Pancreas (tissue), 10 donors: ENCODE results near the gene UTS2. TPM values are rescaled to one million over a fixed set of nuclear protein-coding genes. Genes with fewer than 3 reads are reported as not detected.

ENCODE experiments used
- ATAC-seq, 4 donors: fragments of 200-7000 bp; cut with Tn5 transposase; one replicate each; pipeline versions ENCODE4 v1.8.0 to v1.9.1; 2020; ENCODE audit warnings: mild to moderate bottlenecking in 4 of 4, moderate library complexity in 4 of 4
- DNase-seq, 6 donors: peaks; one replicate each; pipeline ENCODE4 v3.0.0-alpha.2; 2020
- FAIRE-seq: peaks from 2 replicates; lab custom pipeline; 2012; peaks lifted over from hg19 to GRCh38; lab: Jason Lieb, UNC
- H3K27ac ChIP-seq, 4 donors: fragments of 200-600 bp; sonication (generic); 1 replicate in 3 of 4; 2 replicates in 1 of 4; pipeline versions ENCODE4 v1.5.0 to v1.8.0; 2020
- H3K27me3 ChIP-seq, 4 donors: fragments of 200-600 bp; one replicate each; pipeline ENCODE4 v1.8.0; 2021
- H3K36me3 ChIP-seq, 3 donors: fragments of 200-600 bp; sonication (generic) in 1 of 3; one replicate each; pipeline versions ENCODE4 v1.5.0 to v1.8.0; 2020 to 2021
- H3K4me1 ChIP-seq, 3 donors: fragments of 200-600 bp; one replicate each; pipeline ENCODE4 v1.8.0; 2021
- H3K4me3 ChIP-seq, 4 donors: fragments of 200-600 bp; sonication (generic) in 2 of 4; one replicate each; pipeline versions ENCODE4 v1.5.0 to v1.8.0; 2020 to 2021
- H3K9me3 ChIP-seq, 4 donors: fragments of 200-600 bp; one replicate each; pipeline ENCODE4 v1.8.0; 2021
- CTCF ChIP-seq, 4 donors: fragments of 200-600 bp; sonication (generic) in 3 of 4; IDR thresholded peaks; one replicate each; pipeline versions ENCODE4 v1.5.0 to v1.8.0; 2021; ENCODE audit warnings: antibody characterized with exemption in 4 of 4
- WGBS, 2 donors: extraction: QIAGEN DNeasy Blood & Tissue Kit; methylation state at CpG; one replicate each; pipeline ENCODE4 v1.1.7; 2013; 5-methylcytosine and 5-hydroxymethylcytosine counted together
- intact Hi-C, 3 donors: fragments of 100-400 bp; cut with DNase I; formaldehyde crosslinking; loops; one replicate each; pipeline versions ENCODE4 v1.11.1 to v1.14.2; 2022
- polyA plus RNA-seq, 2 donors: library from polyadenylated mRNA; stranded (reverse); fragments of 200-250 nt; gene quantifications; one replicate each; pipeline ENCODE4 v1.2.3, GENCODE V29; 2013
- total RNA-seq, 6 donors: library from RNA; stranded (reverse); fragmentation: NEBNext Ultra II Directional in 4 of 6; extraction: Animal tissue kit (Norgen Biotek cat#: 25700) in 4 of 6; gene quantifications; one replicate each; pipeline versions ENCODE4 v1.2.1 to v1.2.4, GENCODE V29; 2021 to 2023
- donor health status: healthy with polysubstance abuse.
- donor health status: DM: no; HTN: no; CAD: no; lungs with moderate emphysema.
- donor health status: DM: no; HTN: no; CAD: no.
- donor health status: control.
- donor health status: control.
- donor health status: Bipolar disorder and iron deficiency.
- donor health status: DM: yes; HTN: yes; CAD: no.
- donor health status: DM: no; HTN: no; CAD: no.
- donor health status: DM: no; HTN: no; CAD: no.
- donor health status: DM: yes; HTN: yes; CAD: no.

Gene UTS2
- total RNA-seq (not detected), polyA plus RNA-seq (under 1 TPM in 1 of 2 donors, not detected in 1; 0.09 TPM)

- no peak within 1 kb of the TSS for H3K4me3 ChIP-seq
- H3K9me3 ChIP-seq = no peaks in the 10 kb centered on the region
- DNase-seq = no peak
- 75% methylated on average over 10 of the region's 10 CpGs for WGBS, 2 donors
- H3K4me1 ChIP-seq = no peaks in the 10 kb centered on the region
- no peak for FAIRE-seq
- H3K36me3 ChIP-seq = no peaks in the 10 kb centered on the region
- intact Hi-C loops = no loop called here
- H3K27ac ChIP-seq = no peak within 1 kb of the TSS
- H3K27me3 ChIP-seq = no peaks in the 10 kb centered on the region
- no peak for ATAC-seq
- no peak for TF ChIP-seq CTCF (IDR thresholded peaks at IDR 0.05)
Measured at GRCh38 chr1:7852804-7853683, at the start of gene UTS2. UTS2 (minus strand) TSS chr1:7853065; CDS start chr1:7853003, 62 bp downstream.

GRCh38 chr1:7899741-7900140 is 46.9 kb upstream of the UTS2 start:
- Histone ChIP-seq H3K4me1 (no peaks in the 10 kb centered on the region), H3K27me3 (no peaks in the 10 kb centered on the region), H3K9me3 (no peaks in the 10 kb centered on the region), H3K36me3 (no peaks in the 10 kb centered on the region), H3K27ac (no peak overlapping the region), H3K4me3 (no peak overlapping the region)
- ATAC-seq = no peak
- no peak for DNase-seq
- TF ChIP-seq CTCF (IDR thresholded peaks at IDR 0.05) = no peak
- intact Hi-C loops = no loop called here
- WGBS, 2 donors = 78 to 83% methylated on average over 4 of the region's 4 CpGs
- FAIRE-seq = no peak

GRCh38 chr1:7898962-7899361 is 46.1 kb upstream of the UTS2 start:
- intact Hi-C loops = no loop called here
- Histone ChIP-seq H3K4me1 (no peaks in the 10 kb centered on the region), H3K27me3 (no peaks in the 10 kb centered on the region), H3K27ac (no peak overlapping the region), H3K9me3 (no peaks in the 10 kb centered on the region), H3K4me3 (no peak overlapping the region), H3K36me3 (no peaks in the 10 kb centered on the region)
- 81 to 87% methylated on average over 5 of the region's 5 CpGs for WGBS, 2 donors
- FAIRE-seq (no peak), DNase-seq (no peak), ATAC-seq (no peak)
- TF ChIP-seq CTCF (IDR thresholded peaks at IDR 0.05) = no peak

GRCh38 chr1:7896994-7897393 is 44.1 kb upstream of the UTS2 start:
- intact Hi-C loops = no loop called here
- no peak for TF ChIP-seq CTCF (IDR thresholded peaks at IDR 0.05)

More at GRCh38 chr1:7896994-7897393, 44.1 kb upstream of the UTS2 start:
- ATAC-seq (no peak), FAIRE-seq (no peak), DNase-seq (no peak)
- no peaks in the 10 kb centered on the region for H3K4me1 ChIP-seq
- H3K36me3 ChIP-seq = no peaks in the 10 kb centered on the region
- no peak overlapping the region for H3K27ac ChIP-seq
- H3K9me3 ChIP-seq = no peaks in the 10 kb centered on the region
- WGBS, 2 donors = 40 to 41% methylated on average over 1 of the region's 1 CpG
- no peaks in the 10 kb centered on the region for H3K27me3 ChIP-seq
- no peak overlapping the region for H3K4me3 ChIP-seq
